ENCODE data around the gene SPIN4.

DNA sequence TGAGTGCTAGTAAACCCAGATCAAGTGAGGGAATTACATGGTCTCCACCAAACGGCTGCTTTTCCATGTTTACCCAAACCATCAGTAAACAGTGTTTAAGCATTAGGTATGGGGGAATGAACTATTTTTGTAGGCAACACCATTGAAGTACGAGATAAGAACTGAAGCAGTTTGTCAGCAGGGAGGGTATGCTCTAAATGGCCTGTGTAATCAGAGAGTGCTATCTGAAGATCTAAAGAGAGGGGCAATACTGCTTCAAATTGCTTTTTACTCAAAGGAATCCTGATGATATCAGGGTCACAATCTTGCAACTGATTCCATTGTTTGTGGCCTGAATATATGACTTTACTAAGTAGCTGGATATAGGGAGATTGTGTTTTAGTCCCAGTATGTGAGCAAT lies 10.4 kb upstream of the SPIN4 start:
- TF ChIP-seq PML (IDR thresholded peaks at IDR 0.05; ENCODE audit: low read length) (no peak), ATF2 (IDR thresholded peaks at IDR 0.05; ENCODE audit: low read length) (no peak), CREB1 (IDR thresholded peaks at IDR 0.05; ENCODE audit: low read depth) (no peak), EZH2 (IDR thresholded peaks at IDR 0.05; ENCODE audit: borderline replicate concordance, control insufficient read depth, low read depth, low read length) (no peak), POLR2AphosphoS5 (IDR thresholded peaks at IDR 0.05; ENCODE audit: low read length) (no peak), JUNB (IDR thresholded peaks at IDR 0.05) (no peak), RBBP5 (conservative IDR thresholded peaks at IDR 0.05) (no peak), SP1 (IDR thresholded peaks at IDR 0.05; ENCODE audit: low read depth, low read length) (no peak), STAT1 (conservative IDR thresholded peaks at IDR 0.05) (no peak)
- TF ChIP-seq, protein P1, sequence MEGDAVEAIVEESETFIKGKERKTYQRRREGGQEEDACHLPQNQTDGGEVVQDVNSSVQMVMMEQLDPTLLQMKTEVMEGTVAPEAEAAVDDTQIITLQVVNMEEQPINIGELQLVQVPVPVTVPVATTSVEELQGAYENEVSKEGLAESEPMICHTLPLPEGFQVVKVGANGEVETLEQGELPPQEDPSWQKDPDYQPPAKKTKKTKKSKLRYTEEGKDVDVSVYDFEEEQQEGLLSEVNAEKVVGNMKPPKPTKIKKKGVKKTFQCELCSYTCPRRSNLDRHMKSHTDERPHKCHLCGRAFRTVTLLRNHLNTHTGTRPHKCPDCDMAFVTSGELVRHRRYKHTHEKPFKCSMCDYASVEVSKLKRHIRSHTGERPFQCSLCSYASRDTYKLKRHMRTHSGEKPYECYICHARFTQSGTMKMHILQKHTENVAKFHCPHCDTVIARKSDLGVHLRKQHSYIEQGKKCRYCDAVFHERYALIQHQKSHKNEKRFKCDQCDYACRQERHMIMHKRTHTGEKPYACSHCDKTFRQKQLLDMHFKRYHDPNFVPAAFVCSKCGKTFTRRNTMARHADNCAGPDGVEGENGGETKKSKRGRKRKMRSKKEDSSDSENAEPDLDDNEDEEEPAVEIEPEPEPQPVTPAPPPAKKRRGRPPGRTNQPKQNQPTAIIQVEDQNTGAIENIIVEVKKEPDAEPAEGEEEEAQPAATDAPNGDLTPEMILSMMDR (IDR thresholded peaks at IDR 0.05 in 2 of 3, conservative IDR thresholded peaks at IDR 0.05 in 1 of 3; ENCODE audit: control insufficient read depth in 2 of 3, extremely low read depth in 1 of 3, insufficient read depth in 1 of 3, low read depth in 3 of 3, low read length in 3 of 3): no peak
- TF ChIP-seq, protein P2, sequence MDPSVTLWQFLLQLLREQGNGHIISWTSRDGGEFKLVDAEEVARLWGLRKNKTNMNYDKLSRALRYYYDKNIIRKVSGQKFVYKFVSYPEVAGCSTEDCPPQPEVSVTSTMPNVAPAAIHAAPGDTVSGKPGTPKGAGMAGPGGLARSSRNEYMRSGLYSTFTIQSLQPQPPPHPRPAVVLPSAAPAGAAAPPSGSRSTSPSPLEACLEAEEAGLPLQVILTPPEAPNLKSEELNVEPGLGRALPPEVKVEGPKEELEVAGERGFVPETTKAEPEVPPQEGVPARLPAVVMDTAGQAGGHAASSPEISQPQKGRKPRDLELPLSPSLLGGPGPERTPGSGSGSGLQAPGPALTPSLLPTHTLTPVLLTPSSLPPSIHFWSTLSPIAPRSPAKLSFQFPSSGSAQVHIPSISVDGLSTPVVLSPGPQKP (IDR thresholded peaks at IDR 0.05; ENCODE audit: low read depth, low read length): no peak

Measured in GM12878 (cell line).